Esophagus squamous epithelium (tissue), 5 donors: Measurements from ENCODE around the gene WNK2. TPM values are rescaled to one million over a fixed set of nuclear protein-coding genes. Genes with fewer than 3 reads are reported as not detected.

Experiments used
- DNase-seq: peaks from one replicate; lab custom pipeline; 2025; lab: John Stamatoyannopoulos, UW
- H3K27ac ChIP-seq, 4 donors: fragments of 200-600 bp; sonication (generic); one replicate each; pipeline ENCODE4 v1.5.1; 2016 to 2019; ENCODE audit warnings: mild to moderate bottlenecking in 1 of 4
- H3K27me3 ChIP-seq, 4 donors: fragments of 200-600 bp; sonication (generic); 1 replicate in 3 of 4; 2 replicates in 1 of 4; pipeline versions ENCODE4 v1.5.1 to v1.6.0; 2017 to 2021; ENCODE audit warnings: antibody characterized with exemption in 1 of 4
- H3K36me3 ChIP-seq, 3 donors: fragments of 200-600 bp; sonication (generic); one replicate each; pipeline ENCODE4 v1.5.1; 2016 to 2019
- H3K4me1 ChIP-seq, 3 donors: fragments of 200-600 bp; sonication (generic); one replicate each; pipeline ENCODE4 v1.5.1; 2017 to 2019
- H3K4me3 ChIP-seq, 4 donors: fragments of 200-600 bp; sonication (generic); 1 replicate in 3 of 4; 2 replicates in 1 of 4; pipeline ENCODE4 v1.5.1; 2016 to 2019; ENCODE audit warnings: mild to moderate bottlenecking in 2 of 4, moderate library complexity in 1 of 4
- H3K9me3 ChIP-seq, 3 donors: fragments of 200-600 bp; sonication (generic); one replicate each; pipeline ENCODE4 v1.5.1; 2016 to 2019
- POLR2A ChIP-seq, 4 donors: fragments of 450-650 bp; IDR thresholded peaks; one replicate each; pipeline ENCODE4 v1.6.1; 2017; ENCODE audit warnings: antibody characterized with exemption in 4 of 4, mild to moderate bottlenecking in 4 of 4, moderate library complexity in 3 of 4
- WGBS, 2 donors: methylation state at CpG; one replicate each; pipeline ENCODE4 v1.1.5; 2018; 5-methylcytosine and 5-hydroxymethylcytosine counted together
- intact Hi-C: fragments of 100-400 bp; cut with DNase I; formaldehyde crosslinking; loops from one replicate; pipeline ENCODE4 v1.15.0; 2022
- total RNA-seq, 4 donors: library from RNA; depleted of rRNA; stranded (reverse); fragments of >200 nt; gene quantifications; one replicate each; pipeline ENCODE4 v1.1.0, GENCODE V29; 2016
- TF ChIP-seq, protein P1 (sequence below), 6 experiments: fragments of 450-650 bp in 4 of 6; fragments of 200-600 bp in 2 of 6; sonication (generic) in 2 of 6; IDR thresholded peaks; one replicate each; pipeline ENCODE4 v1.5.1; 2016 to 2019; ENCODE audit warnings: antibody characterized with exemption in 6 of 6, mild to moderate bottlenecking in 4 of 6, moderate library complexity in 4 of 6
- donor health status: DM: yes; HTN: yes; CAD: no.

The WNK2 gene
- total RNA-seq, 4 donors from 2014 or later, result 0.40 to 8.8 (median 5.2) TPM

DNA sequence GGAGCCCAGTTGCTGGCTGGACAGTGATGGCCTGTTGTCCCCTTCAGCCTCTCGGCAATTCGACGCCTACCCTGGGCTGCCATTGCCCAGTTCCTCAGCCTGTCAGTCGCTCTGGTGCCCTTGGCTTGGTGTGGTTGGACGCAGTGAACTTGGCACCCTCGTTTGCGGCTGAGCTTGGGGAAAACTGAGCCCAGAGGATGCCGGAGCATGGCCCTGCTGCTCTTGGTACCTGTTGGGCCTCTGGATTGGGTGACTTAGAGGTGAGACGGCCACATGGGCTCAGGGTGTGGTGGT is 16.5 kb downstream of the WNK2 start:
- intact Hi-C loops, result no loop called here
- WGBS, 2 donors, result 80 to 96% methylated on average over 1 to 6 of the region's 9 CpGs

GRCh38 chr9:93200989-93201334 is 17.0 kb downstream of the WNK2 start:
- no peaks in the 10 kb centered on the region for H3K9me3 ChIP-seq
- H3K27ac ChIP-seq, result peak overlapping the region in 3 of 4 donors; percentile 2 to 73 (median 29)
- peaks cover 4 to 45% (median 19%) of the 10 kb centered on the region in 3 donors for H3K4me1 ChIP-seq
- no peak overlapping the region for H3K4me3 ChIP-seq
- no peak for TF ChIP-seq POLR2A (IDR thresholded peaks at IDR 0.05)
- intact Hi-C loops, result no loop called here
- H3K36me3 ChIP-seq, result no peaks in the 10 kb centered on the region
- DNase-seq, result no peak
- no peaks in the 10 kb centered on the region for H3K27me3 ChIP-seq
- WGBS, 2 donors, result 71 to 91% methylated on average over 3 of the region's 5 CpGs

More for the DNA sequence above, 16.5 kb downstream of the WNK2 start:
- no peak for TF ChIP-seq POLR2A (IDR thresholded peaks at IDR 0.05)
- TF ChIP-seq, protein P1, sequence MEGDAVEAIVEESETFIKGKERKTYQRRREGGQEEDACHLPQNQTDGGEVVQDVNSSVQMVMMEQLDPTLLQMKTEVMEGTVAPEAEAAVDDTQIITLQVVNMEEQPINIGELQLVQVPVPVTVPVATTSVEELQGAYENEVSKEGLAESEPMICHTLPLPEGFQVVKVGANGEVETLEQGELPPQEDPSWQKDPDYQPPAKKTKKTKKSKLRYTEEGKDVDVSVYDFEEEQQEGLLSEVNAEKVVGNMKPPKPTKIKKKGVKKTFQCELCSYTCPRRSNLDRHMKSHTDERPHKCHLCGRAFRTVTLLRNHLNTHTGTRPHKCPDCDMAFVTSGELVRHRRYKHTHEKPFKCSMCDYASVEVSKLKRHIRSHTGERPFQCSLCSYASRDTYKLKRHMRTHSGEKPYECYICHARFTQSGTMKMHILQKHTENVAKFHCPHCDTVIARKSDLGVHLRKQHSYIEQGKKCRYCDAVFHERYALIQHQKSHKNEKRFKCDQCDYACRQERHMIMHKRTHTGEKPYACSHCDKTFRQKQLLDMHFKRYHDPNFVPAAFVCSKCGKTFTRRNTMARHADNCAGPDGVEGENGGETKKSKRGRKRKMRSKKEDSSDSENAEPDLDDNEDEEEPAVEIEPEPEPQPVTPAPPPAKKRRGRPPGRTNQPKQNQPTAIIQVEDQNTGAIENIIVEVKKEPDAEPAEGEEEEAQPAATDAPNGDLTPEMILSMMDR (IDR thresholded peaks at IDR 0.05), result no peak
- Histone ChIP-seq H3K4me1 (peaks cover 4 to 39% (median 19%) of the 10 kb centered on the region in 3 donors), H3K27me3 (no peaks in the 10 kb centered on the region), H3K36me3 (no peaks in the 10 kb centered on the region), H3K4me3 (no peak overlapping the region), H3K9me3 (no peaks in the 10 kb centered on the region), H3K27ac (no peak overlapping the region)
- DNase-seq, result no peak

- intact Hi-C loops, result no loop called here
- no peak for DNase-seq
- no peaks in the 10 kb centered on the region for H3K27me3 ChIP-seq
- WGBS, 2 donors, result 63 to 66% methylated on average over 8 to 11 of the region's 11 CpGs
- H3K9me3 ChIP-seq, result no peaks in the 10 kb centered on the region
- H3K4me1 ChIP-seq, result peaks cover 10 to 62% (median 19%) of the 10 kb centered on the region in 3 donors
- TF ChIP-seq, protein P1 (IDR thresholded peaks at IDR 0.05), result no peak
- TF ChIP-seq POLR2A (IDR thresholded peaks at IDR 0.05), result no peak
- H3K27ac ChIP-seq, result peak overlapping the region in 1 of 4 donors; percentile 10
- H3K36me3 ChIP-seq, result no peaks in the 10 kb centered on the region
- no peak overlapping the region for H3K4me3 ChIP-seq
These were observed 19.2 kb downstream of the WNK2 start for GRCh38 chr9:93203026-93203717.

- Histone ChIP-seq H3K4me1 (peaks cover 12 to 63% (median 19%) of the 10 kb centered on the region in 3 donors), H3K4me3 (no peak overlapping the region), H3K36me3 (no peaks in the 10 kb centered on the region), H3K9me3 (no peaks in the 10 kb centered on the region), H3K27ac (peak overlapping the region in 1 of 4 donors; percentile 10), H3K27me3 (no peaks in the 10 kb centered on the region)
- 73 to 84% methylated on average over 13 to 15 of the region's 15 CpGs for WGBS, 2 donors
- intact Hi-C loops, result no loop called here
- TF ChIP-seq, protein P1 (IDR thresholded peaks at IDR 0.05), result no peak
- no peak for TF ChIP-seq POLR2A (IDR thresholded peaks at IDR 0.05)
- no peak for DNase-seq
These were observed 20.0 kb downstream of the WNK2 start for GRCh38 chr9:93203718-93204469.

DNA sequence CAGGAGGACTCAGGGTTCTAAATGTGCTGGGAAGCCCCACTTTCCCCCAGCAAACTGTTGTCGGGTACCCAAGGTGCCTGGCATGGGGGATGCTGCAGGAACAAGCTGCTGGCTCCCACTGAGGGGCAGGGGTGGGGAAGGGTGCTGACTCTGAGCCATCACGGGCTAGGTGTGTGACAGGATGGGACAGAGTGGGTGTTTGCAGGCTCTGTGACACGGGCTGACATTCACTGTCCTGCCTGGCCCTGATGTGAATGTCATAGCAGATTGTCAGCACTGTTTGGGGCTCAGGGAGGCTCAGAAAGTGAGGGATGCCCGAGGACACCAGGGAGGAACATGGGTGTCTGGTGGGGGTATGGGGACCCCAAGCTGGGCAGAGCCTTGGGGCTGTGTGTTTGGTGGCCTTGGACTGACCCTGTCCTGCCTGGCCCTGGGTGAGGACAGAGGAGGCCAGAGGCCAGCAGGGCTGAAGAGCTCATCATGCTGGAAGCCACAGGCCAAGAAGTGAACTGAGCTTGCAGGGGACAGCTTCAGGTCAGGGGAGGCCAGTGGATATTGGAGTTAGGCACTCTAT is 20.6 kb downstream of the WNK2 start:
- peaks cover 12 to 63% (median 19%) of the 10 kb centered on the region in 3 donors for H3K4me1 ChIP-seq
- H3K4me3 ChIP-seq, result no peak overlapping the region
- TF ChIP-seq POLR2A (IDR thresholded peaks at IDR 0.05), result no peak
- TF ChIP-seq, protein P1 (IDR thresholded peaks at IDR 0.05), result no peak
- no peaks in the 10 kb centered on the region for H3K27me3 ChIP-seq
- 54% methylated on average over 3 of the region's 4 CpGs; no CpG with 5 or more reads in 1 of the 2 donors for WGBS, 2 donors
- H3K36me3 ChIP-seq, result no peaks in the 10 kb centered on the region
- DNase-seq, result no peak
- peak overlapping the region in 2 of 4 donors; percentile 42 to 44 for H3K27ac ChIP-seq
- no peaks in the 10 kb centered on the region for H3K9me3 ChIP-seq
- intact Hi-C loops, result no loop called here
